PC-3 (cell line): ENCODE results near the gene STAG3. TPM values are rescaled to one million over a fixed set of nuclear protein-coding genes. Genes with fewer than 3 reads are reported as not detected.

Experiments used
- ATAC-seq: fragments of 200-7000 bp; cut with Tn5 transposase; 2 replicates; pipeline ENCODE4 v1.9.1; 2020; ENCODE audit warnings: mild to moderate bottlenecking, moderate library complexity
- BruUV-seq: library from RNA; stranded (reverse); fragments of 400-500 nt; replicated peaks from 2 replicates; lab custom pipeline; 2021; lab: Mats Ljungman, UMichigan
- CTCF ChIA-PET: fragments of 300-600 bp; sonication (Branson Sonifier 250); formaldehyde crosslinking; loops from one replicate; lab custom pipeline; 2022; ENCODE audit warnings: antibody characterized with exemption; lab: Charles Lee
- POLR2A ChIA-PET: fragments of 300-600 bp; sonication (Branson Sonifier 250); formaldehyde crosslinking; loops from one replicate; lab custom pipeline; 2022; ENCODE audit warnings: antibody characterized with exemption; ENCODE audit not compliant: unreplicated experiment; lab: Charles Lee
- DNase-seq: peaks from one replicate; pipeline ENCODE4 v3.0.0-alpha.2; 2015
- H2AFZ ChIP-seq: fragments of 300-600 bp; sonication (generic); 2 replicates; pipeline ENCODE4 v1.6.0; 2016; ENCODE audit warnings: antibody characterized with exemption, low read length
- H3F3A ChIP-seq: fragments of 300-600 bp; sonication (generic); one replicate; pipeline ENCODE4 v1.6.0; 2017; ENCODE audit warnings: antibody characterized with exemption, low read length, control low read depth, mild to moderate bottlenecking; ENCODE audit not compliant: unreplicated experiment
- H3K27ac ChIP-seq: fragments of 300-600 bp; sonication (generic); 2 replicates; pipeline ENCODE4 v1.5.1; 2016; ENCODE audit warnings: mild to moderate bottlenecking, low read length
- H3K27me3 ChIP-seq: fragments of 300-600 bp; sonication (generic); 2 replicates; pipeline ENCODE4 v1.6.1; 2016; ENCODE audit warnings: low read length, mixed read lengths
- H3K36me3 ChIP-seq: fragments of 300-600 bp; sonication (generic); 2 replicates; pipeline ENCODE4 v1.6.1; 2016; ENCODE audit warnings: low read depth, mixed run types, low read length, mixed read lengths
- H3K4me1 ChIP-seq: fragments of 300-600 bp; sonication (generic); 2 replicates; pipeline ENCODE4 v1.5.1; 2016; ENCODE audit warnings: low read length; ENCODE audit not compliant: insufficient read depth
- H3K4me2 ChIP-seq: fragments of 300-600 bp; sonication (generic); 2 replicates; pipeline ENCODE4 v1.6.0; 2016; ENCODE audit warnings: low read length
- H3K4me3 ChIP-seq: fragments of 300-600 bp; sonication (generic); 2 replicates; pipeline ENCODE4 v1.5.1; 2016; ENCODE audit warnings: mild to moderate bottlenecking, low read length, mixed read lengths
- H3K79me2 ChIP-seq: fragments of 300-600 bp; sonication (generic); 2 replicates; pipeline ENCODE4 v1.6.1; 2017; ENCODE audit warnings: low read length, mixed read lengths
- H3K9ac ChIP-seq: fragments of 300-600 bp; sonication (generic); 2 replicates; pipeline ENCODE4 v1.6.0; 2016; ENCODE audit warnings: mild to moderate bottlenecking, low read length
- H3K9me2 ChIP-seq: fragments of 300-600 bp; sonication (generic); replicated peaks from 2 replicates; pipeline ENCODE4 v1.6.1; 2016; ENCODE audit warnings: mixed run types, low read length, mixed read lengths
- H3K9me3 ChIP-seq: fragments of 300-600 bp; sonication (generic); 2 replicates; pipeline ENCODE4 v1.6.1; 2016; ENCODE audit warnings: low read length, mixed read lengths
- H4K20me1 ChIP-seq: fragments of 300-600 bp; sonication (generic); 2 replicates; pipeline ENCODE4 v1.6.1; 2016; ENCODE audit warnings: low read length, mixed read lengths
- EZH2 ChIP-seq: fragments of 300-600 bp; sonication (generic); IDR thresholded peaks from one replicate; pipeline ENCODE4 v1.6.1; 2017; ENCODE audit warnings: antibody characterized with exemption, mild to moderate bottlenecking, low read length; ENCODE audit not compliant: unreplicated experiment
- EZH2phosphoT487 ChIP-seq: fragments of 300-600 bp; sonication (generic); IDR thresholded peaks from 2 replicates; pipeline ENCODE4 v1.6.1; 2018; ENCODE audit warnings: mild to moderate bottlenecking, antibody characterized with exemption, low read length, borderline replicate concordance
- intact Hi-C: fragments of 100-400 bp; cut with micrococcal nuclease; formaldehyde crosslinking; loops from 2 replicates; pipeline ENCODE4 v1.9.0; 2023
- total RNA-seq: library from RNA; depleted of rRNA; stranded (reverse); fragments of >200 nt; gene quantifications from 2 replicates; pipeline ENCODE4 v1.2.3, GENCODE V29; 2014
- TF ChIP-seq, protein P1 (sequence below): fragments of 300-600 bp; sonication (generic); conservative IDR thresholded peaks from 2 replicates; pipeline ENCODE4 v1.5.1; 2017; ENCODE audit warnings: antibody characterized with exemption, low read depth, mild to moderate bottlenecking, low read length

Gene STAG3
- total RNA-seq, 1 experiment from 2014 or later: 0.07 TPM

DNA sequence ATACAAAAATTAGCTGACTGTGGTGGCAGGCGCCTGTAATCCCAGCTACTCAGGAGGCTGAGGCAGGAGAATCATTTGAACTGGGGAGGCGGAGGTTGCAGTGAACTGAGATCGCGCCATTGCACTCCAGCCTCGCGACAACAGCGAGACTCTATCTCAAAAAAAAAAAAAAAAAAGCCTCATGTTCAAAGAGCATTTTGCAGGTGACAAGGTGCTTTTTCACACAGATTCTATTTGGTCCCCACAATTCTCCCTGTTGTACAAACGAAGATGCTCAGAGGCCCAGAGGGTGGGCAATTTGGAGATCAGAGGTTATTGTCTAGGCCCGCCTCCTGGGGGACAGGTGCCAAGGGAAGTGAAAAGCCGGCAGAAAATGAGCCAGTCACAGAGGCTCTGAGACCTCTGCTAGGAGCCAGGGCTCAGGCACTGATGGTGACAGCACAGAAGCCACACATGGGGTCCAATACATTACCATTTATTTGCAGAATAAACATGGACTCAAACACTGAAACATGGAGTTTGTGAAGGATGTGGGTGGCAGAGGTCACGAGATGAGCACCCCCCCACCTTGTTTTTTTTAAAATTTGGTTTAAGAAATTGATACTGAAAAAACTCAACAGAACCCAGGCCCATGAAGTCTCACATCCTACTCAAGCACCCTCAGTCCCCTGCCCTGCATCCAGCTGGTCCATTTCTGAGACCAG, 8.4 kb upstream of the STAG3 start:
- Histone ChIP-seq H4K20me1 (no peaks in the 10 kb centered on the region), H2AFZ (no peak overlapping the region), H3K9me2 (no peaks in the 10 kb centered on the region), H3F3A (no peaks in the 10 kb centered on the region), H3K27me3 (no peaks in the 10 kb centered on the region), H3K79me2 (no peaks in the 10 kb centered on the region), H3K9ac (no peak overlapping the region), H3K4me3 (no peak overlapping the region), H3K9me3 (no peaks in the 10 kb centered on the region), H3K4me1 (peaks cover 8% of the 10 kb centered on the region; the same call in 1 of the 2 replicates), H3K27ac (no peak overlapping the region), H3K36me3 (no peaks in the 10 kb centered on the region), H3K4me2 (no peak overlapping the region)
- ATAC-seq (no peak), DNase-seq (no peak)
- TF ChIP-seq, protein P1, sequence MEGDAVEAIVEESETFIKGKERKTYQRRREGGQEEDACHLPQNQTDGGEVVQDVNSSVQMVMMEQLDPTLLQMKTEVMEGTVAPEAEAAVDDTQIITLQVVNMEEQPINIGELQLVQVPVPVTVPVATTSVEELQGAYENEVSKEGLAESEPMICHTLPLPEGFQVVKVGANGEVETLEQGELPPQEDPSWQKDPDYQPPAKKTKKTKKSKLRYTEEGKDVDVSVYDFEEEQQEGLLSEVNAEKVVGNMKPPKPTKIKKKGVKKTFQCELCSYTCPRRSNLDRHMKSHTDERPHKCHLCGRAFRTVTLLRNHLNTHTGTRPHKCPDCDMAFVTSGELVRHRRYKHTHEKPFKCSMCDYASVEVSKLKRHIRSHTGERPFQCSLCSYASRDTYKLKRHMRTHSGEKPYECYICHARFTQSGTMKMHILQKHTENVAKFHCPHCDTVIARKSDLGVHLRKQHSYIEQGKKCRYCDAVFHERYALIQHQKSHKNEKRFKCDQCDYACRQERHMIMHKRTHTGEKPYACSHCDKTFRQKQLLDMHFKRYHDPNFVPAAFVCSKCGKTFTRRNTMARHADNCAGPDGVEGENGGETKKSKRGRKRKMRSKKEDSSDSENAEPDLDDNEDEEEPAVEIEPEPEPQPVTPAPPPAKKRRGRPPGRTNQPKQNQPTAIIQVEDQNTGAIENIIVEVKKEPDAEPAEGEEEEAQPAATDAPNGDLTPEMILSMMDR: no peak
- TF ChIP-seq EZH2phosphoT487 (no peak), EZH2 (no peak)
- ChIA-PET CTCF (interaction anchor here (0.7 kb wide), 1 partner anchor 9 kb away, joined by 10 read pairs; no protein-coding TSS in a partner anchor), POLR2A (no interaction called here)
- no TSS peak for BruUV-seq
- intact Hi-C loops: no loop called here

DNA sequence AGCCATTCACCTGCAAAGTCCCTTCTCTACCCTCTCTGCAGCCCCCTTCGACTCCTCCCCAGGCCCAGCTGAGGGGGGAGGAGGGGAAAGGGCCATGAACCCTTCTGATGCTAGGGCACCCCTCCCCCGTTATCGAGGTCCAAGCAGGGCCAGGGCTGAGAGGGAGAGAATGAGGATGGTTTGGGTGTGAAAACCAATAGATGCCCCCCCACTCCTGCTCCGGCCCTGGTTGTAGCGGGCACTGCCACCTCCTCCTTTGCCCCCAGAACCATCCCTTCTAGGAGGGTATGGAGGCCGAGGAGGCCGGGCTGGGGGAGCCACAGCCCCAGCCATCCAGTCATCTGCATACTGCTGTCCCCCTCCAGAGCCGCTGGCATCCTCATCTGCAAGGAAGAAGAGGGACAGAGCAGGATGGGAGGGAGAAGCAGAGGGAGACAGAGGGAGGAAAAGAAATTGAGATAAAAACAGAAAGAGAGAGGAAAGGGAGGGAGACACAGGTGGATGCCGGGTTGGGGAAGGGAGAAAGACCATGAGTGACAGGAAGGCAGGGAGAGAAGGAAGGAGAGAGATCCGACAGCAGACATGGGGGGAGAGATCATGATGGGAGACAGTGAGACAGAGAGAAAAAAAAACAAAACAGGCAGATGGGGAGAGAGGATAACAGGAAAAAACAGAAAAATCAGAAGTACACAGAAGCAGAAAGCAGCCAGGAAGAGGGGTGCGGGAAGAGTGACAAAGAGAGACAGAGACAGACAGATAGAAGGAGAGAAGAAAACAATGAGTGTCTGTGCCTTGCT, 7.4 kb upstream of the STAG3 start:
- Histone ChIP-seq H3K9me2 (no peaks in the 10 kb centered on the region), H3K4me3 (no peak overlapping the region), H3K9me3 (no peaks in the 10 kb centered on the region), H3K4me1 (peaks cover 8% of the 10 kb centered on the region; the same call in 1 of the 2 replicates), H3K27ac (no peak overlapping the region), H3F3A (no peaks in the 10 kb centered on the region), H2AFZ (no peak overlapping the region), H4K20me1 (no peaks in the 10 kb centered on the region), H3K4me2 (no peak overlapping the region), H3K27me3 (no peaks in the 10 kb centered on the region), H3K79me2 (no peaks in the 10 kb centered on the region), H3K9ac (no peak overlapping the region), H3K36me3 (no peaks in the 10 kb centered on the region)
- CTCF ChIA-PET: no interaction called here
- TF ChIP-seq EZH2phosphoT487: no peak
- TF ChIP-seq, protein P1: no peak
- TF ChIP-seq EZH2: no peak
- POLR2A ChIA-PET: no interaction called here
- ATAC-seq: no peak
- intact Hi-C loops: no loop called here
- DNase-seq: no peak
- BruUV-seq: no TSS peak
